CD4-positive, alpha-beta T cell (primary cell): Measurements from ENCODE around the gene DIPK1B. TPM values are rescaled to one million over a fixed set of nuclear protein-coding genes. Genes with fewer than 3 reads are reported as not detected.

Source experiments
- ATAC-seq: fragments of 200-7000 bp; cut with Tn5 transposase; one replicate; pipeline ENCODE4 v1.10.0; 2022; ENCODE audit warnings: mild to moderate bottlenecking; ENCODE audit not compliant: poor library complexity
- CTCF ChIA-PET: fragments of 350-600 bp; sonication (Branson Sonifier 250); formaldehyde crosslinking; loops from one replicate; lab custom pipeline; 2021; ENCODE audit warnings: antibody characterized with exemption, inconsistent platforms; lab: Charles Lee
- POLR2A ChIA-PET: fragments of 350-600 bp; sonication (Branson Sonifier 250); formaldehyde crosslinking; loops from one replicate; lab custom pipeline; 2021; ENCODE audit warnings: antibody characterized with exemption, inconsistent platforms; lab: Charles Lee
- DNase-seq, 14 experiments: peaks; one replicate each; pipeline ENCODE4 v3.0.0-alpha.2; 2013 to 2020; ENCODE audit warnings: mixed read lengths in 2 of 14
- H3K27ac ChIP-seq, 2 donors: one replicate each; pipeline versions ENCODE4 v1.5.1 to v1.7.0; 2013; ENCODE audit warnings: low read length in 2 of 2, low read depth in 1 of 2, mild to moderate bottlenecking in 1 of 2
- H3K27me3 ChIP-seq, 2 experiments: 1 replicate in 1 of 2; 2 replicates in 1 of 2; pipeline versions ENCODE4 v1.6.1 to v1.7.0; 2013; ENCODE audit warnings: low read length in 2 of 2, control low read depth in 1 of 2, mild to moderate bottlenecking in 1 of 2, moderate library complexity in 1 of 2; ENCODE audit not compliant: insufficient read depth in 2 of 2, control insufficient read depth in 1 of 2
- H3K36me3 ChIP-seq: one replicate; pipeline ENCODE4 v1.6.1; 2013; ENCODE audit warnings: low read length, control low read depth; ENCODE audit not compliant: insufficient read depth
- H3K4me1 ChIP-seq: one replicate; pipeline ENCODE4 v1.6.1; 2013; ENCODE audit warnings: low read length, control low read depth; ENCODE audit not compliant: insufficient read depth
- H3K4me3 ChIP-seq: one replicate; pipeline ENCODE4 v1.5.1; 2013; ENCODE audit warnings: mild to moderate bottlenecking, low read length, moderate library complexity
- H3K9me3 ChIP-seq, 2 experiments: 1 replicate in 1 of 2; 2 replicates in 1 of 2; pipeline versions ENCODE4 v1.6.1 to v1.7.0; 2013; ENCODE audit warnings: low read length in 2 of 2, mild to moderate bottlenecking in 2 of 2, control low read depth in 1 of 2, moderate library complexity in 1 of 2; ENCODE audit not compliant: control insufficient read depth in 1 of 2, insufficient read depth in 1 of 2
- H3K27ac Mint-ChIP-seq: one replicate; pipeline ENCODE4 v1.8.0; 2020; ENCODE audit warnings: mixed read lengths
- H3K27me3 Mint-ChIP-seq: one replicate; pipeline ENCODE4 v1.8.0; 2021; ENCODE audit warnings: mixed read lengths
- H3K36me3 Mint-ChIP-seq: one replicate; pipeline ENCODE4 v1.8.0; 2021; ENCODE audit warnings: low read depth, mixed read lengths
- H3K4me1 Mint-ChIP-seq: one replicate; pipeline ENCODE4 v1.8.0; 2021; ENCODE audit warnings: low read depth, mixed read lengths
- H3K4me3 Mint-ChIP-seq: one replicate; pipeline ENCODE4 v1.8.0; 2020; ENCODE audit warnings: mild to moderate bottlenecking, mixed read lengths
- H3K9me3 Mint-ChIP-seq: one replicate; pipeline ENCODE4 v1.8.0; 2020; ENCODE audit warnings: mixed read lengths
- CTCF ChIP-seq: fragments of 200-600 bp; IDR thresholded peaks from one replicate; pipeline ENCODE4 v1.8.0; 2022; ENCODE audit warnings: antibody characterized with exemption, mild to moderate bottlenecking
- intact Hi-C, 2 experiments: fragments of 100-400 bp; cut with DNase I in 1 of 2; cut with micrococcal nuclease in 1 of 2; formaldehyde crosslinking; loops; one replicate each; pipeline versions ENCODE4 v1.15.1 to v1.9.0; 2023 to 2025; cut with DNase I, micrococcal nuclease
- total RNA-seq, 174 experiments: library from RNA in 2 of 174; stranded (reverse) in 2 of 174; gene quantifications; one replicate each; pipeline ENCODE4 v1.2.3 and lab custom pipeline; 2021 to 2026

The DIPK1B gene
- total RNA-seq, 2 experiments from 2014 or later = 0.11 TPM; not detected in 1

GRCh38 chr9:136694163-136694871 is 18.1 kb upstream of the DIPK1B start:
- no peak overlapping the region for H3K27ac ChIP-seq
- H3K4me1 Mint-ChIP-seq = no peaks in the 10 kb centered on the region
- no peaks in the 10 kb centered on the region for H3K36me3 Mint-ChIP-seq
- TF ChIP-seq CTCF = no peak
- ATAC-seq (no peak), DNase-seq (peak in 4 of 14 experiments; percentile 14 to 56 (median 39))
- no peak overlapping the region for H3K27ac Mint-ChIP-seq
- intact Hi-C loops = no loop called here
- ChIA-PET CTCF (no interaction called here), POLR2A (no interaction called here)
- H3K36me3 ChIP-seq = no peaks in the 10 kb centered on the region
- H3K27me3 Mint-ChIP-seq = peaks cover 22% of the 10 kb centered on the region
- H3K4me1 ChIP-seq = peaks cover 3% of the 10 kb centered on the region
- no peaks in the 10 kb centered on the region for H3K9me3 Mint-ChIP-seq
- no peak overlapping the region for H3K4me3 ChIP-seq
- H3K27me3 ChIP-seq = peaks cover 11 to 12% of the 10 kb centered on the region in 2 experiments
- no peak overlapping the region for H3K4me3 Mint-ChIP-seq
- H3K9me3 ChIP-seq = peaks cover 0 to 16% of the 10 kb centered on the region in 2 experiments

GRCh38 chr9:136694872-136695247 is 17.5 kb upstream of the DIPK1B start:
- no peak for TF ChIP-seq CTCF
- POLR2A ChIA-PET = no interaction called here
- no peak overlapping the region for H3K4me3 ChIP-seq
- CTCF ChIA-PET = no interaction called here
- Mint-ChIP-seq H3K4me3 (no peak overlapping the region), H3K9me3 (no peaks in the 10 kb centered on the region), H3K27ac (no peak overlapping the region), H3K36me3 (no peaks in the 10 kb centered on the region), H3K27me3 (peaks cover 22% of the 10 kb centered on the region), H3K4me1 (no peaks in the 10 kb centered on the region)
- ATAC-seq = no peak
- H3K36me3 ChIP-seq = no peaks in the 10 kb centered on the region
- intact Hi-C loops = no loop called here
- H3K4me1 ChIP-seq = peaks cover 3% of the 10 kb centered on the region
- peaks cover 0 to 16% of the 10 kb centered on the region in 2 experiments for H3K9me3 ChIP-seq
- peaks cover 11 to 12% of the 10 kb centered on the region in 2 experiments for H3K27me3 ChIP-seq
- no peak for DNase-seq
- H3K27ac ChIP-seq = no peak overlapping the region

- Histone ChIP-seq H3K9me3 (peaks cover 0 to 16% of the 10 kb centered on the region in 2 experiments), H3K27me3 (peaks cover 11 to 12% of the 10 kb centered on the region in 2 experiments), H3K4me1 (peaks cover 7% of the 10 kb centered on the region), H3K36me3 (no peaks in the 10 kb centered on the region), H3K27ac (no peak overlapping the region), H3K4me3 (no peak overlapping the region)
- DNase-seq = no peak
- ChIA-PET POLR2A (no interaction called here), CTCF (no interaction called here)
- no peak for ATAC-seq
- H3K4me3 Mint-ChIP-seq = no peak overlapping the region
- no peaks in the 10 kb centered on the region for H3K9me3 Mint-ChIP-seq
- no peak overlapping the region for H3K27ac Mint-ChIP-seq
- H3K27me3 Mint-ChIP-seq = peaks cover 24% of the 10 kb centered on the region
- intact Hi-C loops = no loop called here
- TF ChIP-seq CTCF = no peak
- H3K36me3 Mint-ChIP-seq = no peaks in the 10 kb centered on the region
- H3K4me1 Mint-ChIP-seq = no peaks in the 10 kb centered on the region
Observed at GRCh38 chr9:136695435-136695895, 16.9 kb upstream of the DIPK1B start.
